IMR-90 (cell line): ENCODE data around the gene INHBE. TPM values are rescaled to one million over a fixed set of nuclear protein-coding genes. Genes with fewer than 3 reads are reported as not detected.

Experiments used
- ATAC-seq: fragments of 200-7000 bp; cut with Tn5 transposase; 2 replicates; pipeline ENCODE4 v1.9.1; 2020; ENCODE audit warnings: low read depth, mild to moderate bottlenecking, moderate library complexity
- BruUV-seq: library from RNA; stranded (reverse); fragments of 400-500 nt; replicated peaks from 2 replicates; lab custom pipeline; 2021; lab: Mats Ljungman, UMichigan
- CTCF ChIA-PET: fragments of 300-600 bp; formaldehyde crosslinking; extraction: SDS; loops from one replicate; lab custom pipeline; 2021; ENCODE audit warnings: antibody characterized with exemption; lab: Yijun Ruan, JAX
- POLR2A ChIA-PET: fragments of 300-600 bp; sonication (Branson Sonifier 250); formaldehyde crosslinking; loops from one replicate; lab custom pipeline; 2022; ENCODE audit warnings: antibody characterized with exemption; ENCODE audit not compliant: unreplicated experiment; lab: Charles Lee
- DNase-seq: peaks from one replicate; pipeline ENCODE4 v3.0.0; 2013
- H2AFZ ChIP-seq: replicated peaks from 2 replicates; pipeline ENCODE3; 2013; ENCODE audit warnings: low read length, mild to moderate bottlenecking; ENCODE audit not compliant: poor library complexity
- H2AK5ac ChIP-seq: 2 replicates; pipeline ENCODE4 v1.6.1; 2013; ENCODE audit warnings: low read depth, low read length, inconsistent platforms
- H2AK9ac ChIP-seq: replicated peaks from 2 replicates; pipeline ENCODE3; 2013; ENCODE audit warnings: mild to moderate bottlenecking, low read depth, low read length, moderate library complexity; ENCODE audit not compliant: poor library complexity
- H2BK120ac ChIP-seq: 2 replicates; pipeline ENCODE4 v1.6.1; 2013; ENCODE audit warnings: low read depth, low read length, inconsistent platforms
- H2BK15ac ChIP-seq: 3 replicates; pipeline ENCODE4 v1.6.1; 2013; ENCODE audit warnings: low read depth, low read length, inconsistent platforms
- H2BK20ac ChIP-seq: 2 replicates; pipeline ENCODE4 v1.6.1; 2013; ENCODE audit warnings: low read depth, mild to moderate bottlenecking, inconsistent platforms, low read length, moderate library complexity
- H2BK5ac ChIP-seq: 2 replicates; pipeline ENCODE4 v1.6.1; 2013; ENCODE audit warnings: mild to moderate bottlenecking, low read depth, low read length, inconsistent platforms; ENCODE audit not compliant: poor library complexity, severe bottlenecking
- H3K14ac ChIP-seq: replicated peaks from 2 replicates; pipeline ENCODE4 v1.6.1; 2013; ENCODE audit warnings: low read depth, low read length, inconsistent platforms
- H3K18ac ChIP-seq: 2 replicates; pipeline ENCODE4 v1.6.1; 2013; ENCODE audit warnings: low read depth, low read length, control low read depth
- H3K23ac ChIP-seq: 2 replicates; pipeline ENCODE4 v1.6.1; 2013; ENCODE audit warnings: low read depth, low read length, inconsistent platforms
- H3K27ac ChIP-seq: 2 replicates; pipeline ENCODE4 v1.5.1; 2013; ENCODE audit warnings: mild to moderate bottlenecking, control low read depth, low read length; ENCODE audit not compliant: insufficient read depth
- H3K27me3 ChIP-seq: 2 replicates; pipeline ENCODE4 v1.6.1; 2013; ENCODE audit warnings: low read length; ENCODE audit not compliant: control insufficient read depth, insufficient read depth
- H3K36me3 ChIP-seq: 2 replicates; pipeline ENCODE4 v1.6.1; 2013; ENCODE audit warnings: low read length, mixed read lengths; ENCODE audit not compliant: control insufficient read depth, insufficient read depth
- H3K4ac ChIP-seq: 2 replicates; pipeline ENCODE4 v1.6.1; 2013; ENCODE audit warnings: low read depth, low read length, inconsistent platforms
- H3K4me1 ChIP-seq: 2 replicates; pipeline ENCODE4 v1.6.1; 2013; ENCODE audit warnings: low read length, mixed read lengths; ENCODE audit not compliant: control insufficient read depth, insufficient read depth
- H3K4me2 ChIP-seq: 2 replicates; pipeline ENCODE4 v1.6.1; 2013; ENCODE audit warnings: low read depth, mild to moderate bottlenecking, control low read depth, low read length, moderate library complexity
- H3K4me3 ChIP-seq: 2 replicates; pipeline ENCODE4 v1.5.1; 2013; ENCODE audit warnings: low read depth, mild to moderate bottlenecking, control low read depth, low read length, moderate library complexity; ENCODE audit not compliant: insufficient read depth
- H3K56ac ChIP-seq: 2 replicates; pipeline ENCODE4 v1.6.1; 2013; ENCODE audit warnings: low read length, inconsistent platforms; ENCODE audit not compliant: insufficient read depth; ENCODE audit errors: extremely low read depth
- H3K79me1 ChIP-seq, 2 experiments: 2 replicates each; pipeline ENCODE4 v1.6.1; 2013; ENCODE audit warnings: low read length in 2 of 2, inconsistent platforms in 1 of 2, low read depth in 1 of 2
- H3K9ac ChIP-seq: 2 replicates; pipeline ENCODE4 v1.6.1; 2013; ENCODE audit warnings: low read depth, low read length, control low read depth
- H3K9me1 ChIP-seq: 2 replicates; pipeline ENCODE4 v1.6.1; 2013; ENCODE audit warnings: low read length, inconsistent platforms; ENCODE audit not compliant: insufficient read depth
- H3K9me3 ChIP-seq: 2 replicates; pipeline ENCODE4 v1.6.1; 2013; ENCODE audit warnings: low read length; ENCODE audit not compliant: control insufficient read depth, insufficient read depth
- H4K20me1 ChIP-seq: 2 replicates; pipeline ENCODE4 v1.6.1; 2013; ENCODE audit warnings: low read length, inconsistent platforms; ENCODE audit not compliant: insufficient read depth
- H4K5ac ChIP-seq: 2 replicates; pipeline ENCODE4 v1.6.1; 2013; ENCODE audit warnings: mild to moderate bottlenecking, low read depth, low read length, control low read depth
- H4K8ac ChIP-seq, 2 experiments: 2 replicates each; pipeline ENCODE4 v1.6.1; 2013; ENCODE audit warnings: low read depth in 2 of 2, low read length in 2 of 2, control low read depth in 1 of 2, inconsistent platforms in 1 of 2
- H4K91ac ChIP-seq: 2 replicates; pipeline ENCODE4 v1.6.1; 2013; ENCODE audit warnings: low read depth, low read length, inconsistent platforms; ENCODE audit not compliant: insufficient read depth
- FOS ChIP-seq: fragments of 150-350 bp; IDR thresholded peaks from 2 replicates; pipeline ENCODE4 v1.6.1; 2016; ENCODE audit warnings: low read depth, low read length
- NFE2L2 ChIP-seq: fragments of 150-350 bp; IDR thresholded peaks from 2 replicates; pipeline ENCODE4 v1.6.1; 2016; ENCODE audit warnings: low read depth, mild to moderate bottlenecking, low read length
- POLR2A ChIP-seq: IDR thresholded peaks from 2 replicates; pipeline ENCODE4 v1.6.1; 2012; ENCODE audit warnings: mild to moderate bottlenecking, low read depth, low read length
- dilution Hi-C: fragments of 300-500 bp; cut with HindIII; formaldehyde crosslinking; loops from one replicate; pipeline ENCODE4 v1.14.3; 2018; ENCODE audit warnings: low sequenced_read_pairs; ENCODE audit not compliant: unreplicated experiment
- in situ Hi-C: fragments of 300-500 bp; cut with MboI; formaldehyde crosslinking; loops from 3 replicates; pipeline ENCODE4 v1.14.3; 2019; ENCODE audit warnings: low sequenced_read_pairs, inconsistent platforms, mixed read lengths
- intact Hi-C: fragments of 100-400 bp; cut with micrococcal nuclease; formaldehyde crosslinking; loops from 2 replicates; pipeline ENCODE4 v1.10.0; 2022
- polyA plus RNA-seq, 3 experiments: library from polyadenylated mRNA; depleted of rRNA; stranded (reverse); fragments of >200 nt; gene quantifications; 2 replicates each; pipeline ENCODE4 v1.2.3, GENCODE V29; 2012; ENCODE audit warnings: low replicate concordance in 1 of 3
- total RNA-seq: library from RNA; depleted of rRNA; stranded (reverse); fragments of >200 nt; gene quantifications from 2 replicates; pipeline ENCODE4 v1.2.3, GENCODE V29; 2012

The INHBE gene
- total and polyA plus RNA-seq, 2 of the 4 experiments (the other 2 are of a cell fraction) = 0.90 to 1.7 TPM

- DNase-seq (no peak), ATAC-seq (no peak)
- Histone ChIP-seq H2AFZ (no peak overlapping the region), H3K9me1 (peaks cover 14% of the 10 kb centered on the region), H2BK20ac (no peak overlapping the region), H3K18ac (no peak overlapping the region), H3K14ac (no peak overlapping the region), H3K9ac (no peak overlapping the region), H2BK5ac (no peak overlapping the region), H3K27ac (no peak overlapping the region), H2BK15ac (no peak overlapping the region), H3K4ac (no peak overlapping the region), H4K20me1 (peaks cover 28% of the 10 kb centered on the region; the same call in 1 of the 2 replicates), H3K79me1 (peaks cover 43 to 47% of the 10 kb centered on the region in 2 experiments), H4K91ac (no peak overlapping the region), H2BK120ac (no peak overlapping the region), H3K4me3 (no peak overlapping the region), H2AK9ac (no peak overlapping the region), H3K4me2 (no peak overlapping the region), H3K23ac (no peak overlapping the region), H4K8ac (peak overlapping the region in 1 of 2 experiments; percentile 55; a peak in 1 of 4 replicates), H3K56ac (no peak overlapping the region), H3K27me3 (no peaks in the 10 kb centered on the region), H2AK5ac (no peak overlapping the region), H3K36me3 (peaks cover 45% of the 10 kb centered on the region), H4K5ac (no peak overlapping the region), H3K4me1 (no peaks in the 10 kb centered on the region), H3K9me3 (no peaks in the 10 kb centered on the region)
- BruUV-seq = no TSS peak
- in situ Hi-C loops = no loop called here
- POLR2A ChIA-PET = no interaction called here
- intact Hi-C loops = no loop called here
- CTCF ChIA-PET = no interaction called here
- dilution Hi-C loops = no loop called here
- TF ChIP-seq NFE2L2 (no peak), FOS (no peak), POLR2A (no peak)
These were observed 41.7 kb downstream of the INHBE start for GRCh38 chr12:57496822-57497221.
